Breast epithelium (tissue), 3 donors: ENCODE results near the gene WWOX.

ENCODE experiments used
- CTCF ChIP-seq, 3 donors: fragments of 450-650 bp; IDR thresholded peaks; one replicate each; pipeline ENCODE4 v1.5.1; 2016 to 2017; ENCODE audit warnings: antibody characterized with exemption in 3 of 3, mild to moderate bottlenecking in 3 of 3, moderate library complexity in 3 of 3
- POLR2A ChIP-seq: fragments of 450-650 bp; IDR thresholded peaks from one replicate; pipeline ENCODE4 v1.6.1; 2016; ENCODE audit warnings: antibody characterized with exemption, mild to moderate bottlenecking, moderate library complexity

- TF ChIP-seq POLR2A = no peak
- no peak for TF ChIP-seq CTCF (IDR thresholded peaks at IDR 0.05)
These were observed 485.5 kb downstream of the WWOX start for GRCh38 chr16:78584991-78585390.
